ENCODE results near the gene LRRC59. TPM values are rescaled to one million over a fixed set of nuclear protein-coding genes. Genes with fewer than 3 reads are reported as not detected.

The LRRC59 gene
- total and polyA plus RNA-seq, 8 donors = 43.6 to 151 (median 54.3) TPM

GRCh38 chr17:50370052-50370451 is 27.3 kb downstream of the LRRC59 start:
- no peak for DNase-seq
- intact Hi-C loops (cut with DNase I) = no loop called here
- H3K4me1 ChIP-seq = peaks cover 9 to 19% of the 10 kb centered on the region in 2 donors
- no peak overlapping the region for H3K4me3 ChIP-seq
- no peak for ATAC-seq
- no peaks in the 10 kb centered on the region for H3K9me3 ChIP-seq
- H3K36me3 ChIP-seq = peaks cover 0 to 57% of the 10 kb centered on the region in 2 donors
- H3K27me3 ChIP-seq = no peaks in the 10 kb centered on the region
- no peak overlapping the region for H3K27ac ChIP-seq
- TF ChIP-seq, protein P1, sequence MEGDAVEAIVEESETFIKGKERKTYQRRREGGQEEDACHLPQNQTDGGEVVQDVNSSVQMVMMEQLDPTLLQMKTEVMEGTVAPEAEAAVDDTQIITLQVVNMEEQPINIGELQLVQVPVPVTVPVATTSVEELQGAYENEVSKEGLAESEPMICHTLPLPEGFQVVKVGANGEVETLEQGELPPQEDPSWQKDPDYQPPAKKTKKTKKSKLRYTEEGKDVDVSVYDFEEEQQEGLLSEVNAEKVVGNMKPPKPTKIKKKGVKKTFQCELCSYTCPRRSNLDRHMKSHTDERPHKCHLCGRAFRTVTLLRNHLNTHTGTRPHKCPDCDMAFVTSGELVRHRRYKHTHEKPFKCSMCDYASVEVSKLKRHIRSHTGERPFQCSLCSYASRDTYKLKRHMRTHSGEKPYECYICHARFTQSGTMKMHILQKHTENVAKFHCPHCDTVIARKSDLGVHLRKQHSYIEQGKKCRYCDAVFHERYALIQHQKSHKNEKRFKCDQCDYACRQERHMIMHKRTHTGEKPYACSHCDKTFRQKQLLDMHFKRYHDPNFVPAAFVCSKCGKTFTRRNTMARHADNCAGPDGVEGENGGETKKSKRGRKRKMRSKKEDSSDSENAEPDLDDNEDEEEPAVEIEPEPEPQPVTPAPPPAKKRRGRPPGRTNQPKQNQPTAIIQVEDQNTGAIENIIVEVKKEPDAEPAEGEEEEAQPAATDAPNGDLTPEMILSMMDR (IDR thresholded peaks at IDR 0.05) = no peak

DNA sequence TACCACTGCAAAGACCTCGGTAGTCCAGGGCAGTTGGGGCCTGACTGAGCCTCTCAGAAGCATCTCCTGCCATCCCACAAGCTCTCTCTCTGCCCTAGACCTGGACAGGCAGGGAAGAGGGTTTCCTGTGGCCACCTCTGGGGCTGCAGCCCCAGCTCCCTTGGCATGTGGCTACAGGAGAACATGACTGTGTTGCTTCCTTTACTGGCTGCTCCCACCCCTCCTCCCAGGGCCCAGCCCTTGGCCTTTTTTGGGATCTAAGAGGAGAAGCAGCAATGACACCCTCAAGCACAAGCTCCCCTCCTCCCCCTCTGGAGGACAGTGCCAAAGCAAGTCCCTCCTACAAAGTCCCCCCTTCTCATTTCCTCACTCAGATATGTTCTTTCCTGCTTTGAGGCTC is 29.9 kb downstream of the LRRC59 start:
- ATAC-seq = no peak
- Histone ChIP-seq H3K9me3 (no peaks in the 10 kb centered on the region), H3K36me3 (peaks cover 0 to 61% of the 10 kb centered on the region in 2 donors), H3K27me3 (no peaks in the 10 kb centered on the region), H3K27ac (no peak overlapping the region), H3K4me1 (peaks cover 11 to 13% of the 10 kb centered on the region in 2 donors), H3K4me3 (no peak overlapping the region)
- TF ChIP-seq, protein P1 (IDR thresholded peaks at IDR 0.05) = no peak
- intact Hi-C loops (cut with DNase I) = no loop called here
- DNase-seq = peak in 1 of 4 donors; percentile 19

- intact Hi-C loops (cut with DNase I) = no loop called here
- peaks cover 5 to 6% of the 10 kb centered on the region in 2 donors for H3K4me1 ChIP-seq
Measured at GRCh38 chr17:50365649-50366393, 31.5 kb downstream of the LRRC59 start.

GRCh38 chr17:50365165-50365564 is 32.2 kb downstream of the LRRC59 start:
- ATAC-seq = no peak
- peaks cover 5 to 6% of the 10 kb centered on the region in 2 donors for H3K4me1 ChIP-seq
- H3K9me3 ChIP-seq = no peaks in the 10 kb centered on the region
- H3K36me3 ChIP-seq = peaks cover 0 to 63% of the 10 kb centered on the region in 2 donors
- no peak overlapping the region for H3K27ac ChIP-seq
- DNase-seq = peak in 1 of 4 donors; percentile 2
- no peaks in the 10 kb centered on the region for H3K27me3 ChIP-seq
- H3K4me3 ChIP-seq = no peak overlapping the region
- TF ChIP-seq, protein P1 (IDR thresholded peaks at IDR 0.05) = no peak
- intact Hi-C loops (cut with DNase I) = no loop called here

More at GRCh38 chr17:50365649-50366393, 31.5 kb downstream of the LRRC59 start:
- Histone ChIP-seq H3K36me3 (peaks cover 0 to 62% of the 10 kb centered on the region in 2 donors), H3K27ac (no peak overlapping the region), H3K4me3 (no peak overlapping the region), H3K9me3 (no peaks in the 10 kb centered on the region), H3K27me3 (no peaks in the 10 kb centered on the region)
- DNase-seq = peak in 1 of 4 donors; percentile 17
- ATAC-seq = no peak
- TF ChIP-seq, protein P1 (IDR thresholded peaks at IDR 0.05) = no peak

DNA sequence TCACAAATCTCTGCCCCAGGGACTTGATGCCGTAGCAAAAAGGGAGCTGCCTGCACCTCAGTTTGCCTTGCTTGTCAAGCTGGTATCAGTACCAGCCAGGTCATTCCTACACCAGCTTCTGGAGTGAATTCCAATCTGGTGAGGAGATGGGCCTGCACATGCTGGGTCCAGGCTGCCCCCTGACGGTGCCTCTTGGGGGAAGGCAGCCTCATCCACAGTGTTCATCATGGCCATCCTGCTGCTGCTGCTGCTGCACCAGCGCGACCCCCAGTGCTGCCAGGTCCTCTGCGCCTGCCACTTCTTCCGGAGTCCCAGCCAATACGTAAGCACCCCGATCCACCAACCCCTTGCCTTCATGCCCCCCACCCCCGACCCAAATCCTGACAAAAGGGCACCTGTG is 32.6 kb downstream of the LRRC59 start:
- ATAC-seq = no peak
- TF ChIP-seq, protein P1 (IDR thresholded peaks at IDR 0.05) = no peak
- Histone ChIP-seq H3K27ac (no peak overlapping the region), H3K4me1 (peaks cover 5 to 6% of the 10 kb centered on the region in 2 donors), H3K9me3 (no peaks in the 10 kb centered on the region), H3K27me3 (no peaks in the 10 kb centered on the region), H3K4me3 (no peak overlapping the region), H3K36me3 (peaks cover 0 to 63% of the 10 kb centered on the region in 2 donors)
- intact Hi-C loops (cut with DNase I) = no loop called here
- DNase-seq = peak in 1 of 4 donors; percentile 27
